ENCODE results near the gene GPR18.

- TF ChIP-seq CTCF (conservative IDR thresholded peaks at IDR 0.05), result no peak
- no peak for TF ChIP-seq ZFX (IDR thresholded peaks at IDR 0.05)
Observed at GRCh38 chr13:99299256-99299919, 41.2 kb upstream of the GPR18 start.
